CD4-positive, alpha-beta T cell treated with Interleukin-10 for 1 hour (primary cell): ENCODE results near the gene SCUBE2.

ENCODE experiments used
- DNase-seq: peaks from one replicate; pipeline ENCODE4 v3.0.0-alpha.2; 2020

The SCUBE2 gene

GRCh38 chr11:9073466-9074225 is 17.8 kb downstream of the SCUBE2 start:
- no peak for DNase-seq

- no peak for DNase-seq
Observed at GRCh38 chr11:9072626-9073176, 18.7 kb downstream of the SCUBE2 start.

GRCh38 chr11:9071692-9072091 is 19.7 kb downstream of the SCUBE2 start:
- no peak for DNase-seq

GRCh38 chr11:9070749-9071491 is 20.5 kb downstream of the SCUBE2 start:
- no peak for DNase-seq

- DNase-seq = no peak
Observed at GRCh38 chr11:9069862-9070470, 21.4 kb downstream of the SCUBE2 start.

GRCh38 chr11:9069256-9069655 is 22.1 kb downstream of the SCUBE2 start:
- DNase-seq = no peak

- DNase-seq = no peak
Observed at GRCh38 chr11:9066433-9066925, 24.9 kb downstream of the SCUBE2 start.

GRCh38 chr11:9065607-9066432 is 25.6 kb downstream of the SCUBE2 start:
- no peak for DNase-seq

- DNase-seq = no peak
Observed at GRCh38 chr11:9061807-9062206, 29.6 kb downstream of the SCUBE2 start.

GRCh38 chr11:9060700-9061111 is 30.7 kb downstream of the SCUBE2 start:
- DNase-seq = peak; percentile 6

GRCh38 chr11:9059406-9059805 is 32.0 kb downstream of the SCUBE2 start:
- no peak for DNase-seq

- no peak for DNase-seq
Observed at GRCh38 chr11:9057888-9058287, 33.5 kb downstream of the SCUBE2 start.

- DNase-seq = no peak
Observed at GRCh38 chr11:9057007-9057406, 34.4 kb downstream of the SCUBE2 start.

- DNase-seq = no peak
Observed at GRCh38 chr11:9056467-9056866, 34.9 kb downstream of the SCUBE2 start.

GRCh38 chr11:9053316-9054035 is 37.9 kb downstream of the SCUBE2 start:
- DNase-seq = no peak

GRCh38 chr11:9052316-9052715 is 39.1 kb downstream of the SCUBE2 start:
- no peak for DNase-seq

GRCh38 chr11:9049959-9050358 is 41.4 kb downstream of the SCUBE2 start:
- no peak for DNase-seq

- DNase-seq = no peak
Observed at GRCh38 chr11:9047964-9048523, 43.4 kb downstream of the SCUBE2 start.

- DNase-seq = no peak
Observed at GRCh38 chr11:9046481-9046880, 44.9 kb downstream of the SCUBE2 start.

- no peak for DNase-seq
Observed at GRCh38 chr11:9042488-9042887, 48.9 kb downstream of the SCUBE2 start.

GRCh38 chr11:9041747-9042146 is 49.7 kb downstream of the SCUBE2 start:
- DNase-seq = no peak

- no peak for DNase-seq
Observed at GRCh38 chr11:9040410-9040809, 51.0 kb downstream of the SCUBE2 start.
